Fibroblast of the aortic adventitia (primary cell): ENCODE data around the gene CERS6. TPM values are rescaled to one million over a fixed set of nuclear protein-coding genes. Genes with fewer than 3 reads are reported as not detected.
A peak's percentile ranks its signal among the peaks of the same experiment; 100 is the strongest.
"Not testable (repeated sequence)": the region's sequence is repeated elsewhere in the genome, so short reads cannot be mapped to it uniquely, and the experiment has no call there.

Experiments used
- DNase-seq: peaks from one replicate; pipeline ENCODE4 v3.0.0-alpha.2; 2010; ENCODE audit warnings: low read depth
- H3K4me3 ChIP-seq: 2 replicates; pipeline ENCODE4 v1.5.1; 2011; ENCODE audit warnings: low read depth, mild to moderate bottlenecking, control low read depth, low read length, moderate library complexity
- CTCF ChIP-seq: IDR thresholded peaks from 2 replicates; pipeline ENCODE4 v1.5.1; 2011; ENCODE audit warnings: mild to moderate bottlenecking, low read length, control low read depth, inconsistent platforms; ENCODE audit not compliant: insufficient read depth
- total RNA-seq: library from RNA; depleted of rRNA; stranded (reverse); fragments of >200 nt; gene quantifications from 2 replicates; pipeline ENCODE4 v1.2.3, GENCODE V29; 2012; ENCODE audit warnings: low replicate concordance

CERS6 gene
- total RNA-seq, 1 donor = 14.2 TPM

- DNase-seq = no peak
- no peak overlapping the region for H3K4me3 ChIP-seq
- TF ChIP-seq CTCF = no peak
These were observed 30.4 kb downstream of the CERS6 start for GRCh38 chr2:168486477-168486876.

- no peak for TF ChIP-seq CTCF
- DNase-seq = no peak
- no peak overlapping the region for H3K4me3 ChIP-seq
These were observed 34.2 kb downstream of the CERS6 start for GRCh38 chr2:168490015-168490874.

- no peak for DNase-seq
- no peak for TF ChIP-seq CTCF
- no peak overlapping the region for H3K4me3 ChIP-seq
These were observed 35.0 kb downstream of the CERS6 start for GRCh38 chr2:168490946-168491605.

GRCh38 chr2:168491728-168492127 is 35.7 kb downstream of the CERS6 start:
- not testable (repeated sequence) for H3K4me3 ChIP-seq, DNase-seq

GRCh38 chr2:168493219-168493618 is 37.1 kb downstream of the CERS6 start:
- H3K4me3 ChIP-seq, DNase-seq: not testable (repeated sequence)

GRCh38 chr2:168494190-168494711 is 38.2 kb downstream of the CERS6 start:
- DNase-seq = no peak
- peak; percentile 25 for TF ChIP-seq CTCF
- H3K4me3 ChIP-seq = no peak overlapping the region

- no peak for DNase-seq
- TF ChIP-seq CTCF = no peak
- H3K4me3 ChIP-seq = no peak overlapping the region
These were observed 39.5 kb downstream of the CERS6 start for GRCh38 chr2:168495524-168495923.

- no peak overlapping the region for H3K4me3 ChIP-seq
- no peak for DNase-seq
- TF ChIP-seq CTCF = no peak
These were observed 40.8 kb downstream of the CERS6 start for GRCh38 chr2:168496906-168497305.
